ENCODE data around the gene CCNE1. TPM values are rescaled to one million over a fixed set of nuclear protein-coding genes. Genes with fewer than 3 reads are reported as not detected.

The CCNE1 gene
- total RNA-seq (1 to 10 TPM in 3 of 4 donors, under 1 TPM in 1; 0.97 to 2.3 (median 2.1) TPM), polyA plus RNA-seq (1 to 10 TPM; 1.9 to 6.7 (median 2.0) TPM)
- long read RNA-seq, donor 1, partial matches to known transcripts: 0 of 2 reads
- long read RNA-seq, donor 1, other reads (novel, unspliced or antisense): 1 of 2 reads
- long read RNA-seq, donor 2, partial matches to known transcripts: 0 of 4 reads
- long read RNA-seq, donor 2, other reads (novel, unspliced or antisense): 3 of 4 reads

DNA sequence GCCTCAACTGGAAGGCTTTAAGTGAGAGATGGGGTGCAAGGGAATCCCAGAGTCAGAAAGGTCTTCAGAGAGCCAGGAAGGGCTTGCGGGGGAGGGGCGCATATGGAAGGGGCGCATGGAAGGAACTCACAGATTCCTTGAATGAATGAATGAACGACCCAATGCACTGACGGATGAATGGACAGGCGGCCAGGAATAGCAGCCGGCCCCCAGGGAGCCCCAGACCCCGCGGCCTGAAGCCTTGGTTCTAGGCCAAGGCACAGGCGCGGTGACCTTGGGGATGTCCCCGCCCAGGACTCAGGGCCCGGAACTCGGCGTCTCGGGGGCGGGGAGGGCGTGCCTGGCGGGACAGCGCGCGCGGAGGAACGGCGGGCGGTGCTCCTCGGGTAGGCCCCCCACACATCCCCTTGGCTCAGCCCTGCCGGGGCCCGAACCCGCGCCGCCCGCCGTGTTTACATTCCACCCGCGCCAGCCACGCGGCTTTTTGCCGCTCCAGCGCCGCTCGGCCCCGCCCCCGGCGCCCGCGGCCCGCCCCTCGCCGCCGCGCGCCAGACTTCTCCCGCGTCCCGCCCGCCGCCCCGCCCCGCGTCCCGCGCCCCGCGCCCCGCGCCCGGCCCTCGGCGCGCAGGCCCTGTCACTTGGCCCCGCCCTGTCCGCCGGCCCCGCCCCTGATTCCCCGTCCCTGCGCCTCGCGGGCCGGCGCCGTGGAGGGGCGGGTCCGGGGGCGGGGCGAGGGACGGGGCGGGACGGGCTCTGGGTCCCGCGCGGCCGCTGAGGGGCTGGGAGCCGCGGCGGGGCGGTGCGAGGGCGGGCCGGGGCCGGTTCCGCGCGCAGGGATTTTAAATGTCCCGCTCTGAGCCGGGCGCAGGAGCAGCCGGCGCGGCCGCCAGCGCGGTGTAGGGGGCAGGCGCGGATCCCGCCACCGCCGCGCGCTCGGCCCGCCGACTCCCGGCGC lies at the start of gene CCNE1:
Gene CCNE1 (plus strand): TSS at position 867 of the 955 bp plus-strand sequence. CDS start 565 bp downstream, outside the sequence.
- Histone ChIP-seq H3K27ac (peak within 1 kb of the TSS; percentile 61), H3K4me1 (no peaks in the 10 kb centered on the region), H3K27me3 (ENCODE audit: insufficient read depth in 3 of 3, low read length in 2 of 3) (no peaks in the 10 kb centered on the region), H3K9me3 (no peaks in the 10 kb centered on the region), H3K4me3 (peak within 1 kb of the TSS; percentile 71), H3K36me3 (ENCODE audit: insufficient read depth in 1 of 2, low read depth in 1 of 2) (no peaks in the 10 kb centered on the region)
- DNase-seq (peak; percentile 96 to 97), ATAC-seq (peak; percentile 97 to 99 (median 99))
- intact Hi-C loops (cut with DNase I): loop anchor here (2.0 to 5.0 kb wide), 2 partner anchors 31 to 36 kb away; no protein-coding TSS in a partner anchor
- WGBS, 3 donors: 2 to 8% (median 6%) methylated on average over 33 to 125 of the region's 125 CpGs
- no peak for TF ChIP-seq CTCF (IDR thresholded peaks at IDR 0.05)

DNA sequence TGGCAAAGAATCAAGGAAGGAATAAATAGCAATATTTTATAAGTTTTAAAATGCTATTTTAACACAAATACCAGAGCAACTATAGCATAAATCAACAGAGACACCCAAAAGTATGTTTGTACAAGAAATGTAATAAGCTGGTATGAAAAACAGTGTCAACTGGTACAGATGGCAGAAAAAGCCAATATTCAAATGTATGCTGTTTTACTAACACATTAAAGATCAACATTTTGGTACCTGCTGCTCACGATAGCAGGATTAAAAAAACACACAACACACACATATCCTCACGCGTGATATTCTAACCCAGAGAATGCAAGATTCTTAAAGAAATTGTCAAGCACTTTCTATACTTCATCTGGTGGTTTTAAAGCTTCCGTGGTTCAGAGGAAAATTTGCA lies 48.6 kb upstream of the CCNE1 start:
- intact Hi-C loops (cut with DNase I): no loop called here
- Histone ChIP-seq H3K36me3 (ENCODE audit: insufficient read depth in 1 of 2, low read depth in 1 of 2) (no peaks in the 10 kb centered on the region), H3K9me3 (no peaks in the 10 kb centered on the region), H3K4me3 (no peak overlapping the region), H3K27me3 (ENCODE audit: insufficient read depth in 3 of 3, low read length in 2 of 3) (no peaks in the 10 kb centered on the region), H3K4me1 (no peaks in the 10 kb centered on the region), H3K27ac (no peak overlapping the region)
- TF ChIP-seq CTCF (IDR thresholded peaks at IDR 0.05): no peak
- 81 to 83% (median 82%) methylated on average over 4 of the region's 4 CpGs for WGBS, 3 donors
- DNase-seq (no peak), ATAC-seq (no peak)

DNA sequence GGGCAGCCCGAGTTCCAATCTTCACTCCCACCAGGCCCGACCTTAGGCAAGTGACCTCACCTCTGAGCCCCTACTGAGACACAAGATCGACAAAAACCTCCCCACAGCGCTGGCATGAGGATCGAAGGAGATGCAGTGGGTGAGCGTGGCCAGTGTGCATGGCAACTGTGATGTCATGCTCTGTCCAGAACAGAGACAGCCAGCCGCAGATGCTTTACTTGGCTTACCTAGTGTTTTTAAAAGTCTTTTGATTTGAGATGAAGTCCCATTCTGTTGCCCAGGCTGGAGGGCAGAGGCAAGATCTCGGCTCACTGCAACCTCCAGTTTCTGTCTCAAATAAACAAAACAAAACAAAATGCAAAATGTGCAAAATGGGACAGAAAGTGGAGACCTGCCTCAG lies 47.4 kb upstream of the CCNE1 start:
- DNase-seq (no peak), ATAC-seq (no peak)
- Histone ChIP-seq H3K4me1 (no peaks in the 10 kb centered on the region), H3K4me3 (no peak overlapping the region), H3K36me3 (ENCODE audit: insufficient read depth in 1 of 2, low read depth in 1 of 2) (no peaks in the 10 kb centered on the region), H3K27me3 (ENCODE audit: insufficient read depth in 3 of 3, low read length in 2 of 3) (no peaks in the 10 kb centered on the region), H3K9me3 (no peaks in the 10 kb centered on the region), H3K27ac (no peak overlapping the region)
- no peak for TF ChIP-seq CTCF (IDR thresholded peaks at IDR 0.05)
- intact Hi-C loops (cut with DNase I): no loop called here
- WGBS, 3 donors: 85 to 89% (median 89%) methylated on average over 8 of the region's 8 CpGs

- no peaks in the 10 kb centered on the region for H3K4me1 ChIP-seq
- ATAC-seq (no peak), DNase-seq (no peak)
- H3K27me3 ChIP-seq (ENCODE audit: insufficient read depth in 3 of 3, low read length in 2 of 3): no peaks in the 10 kb centered on the region
- intact Hi-C loops (cut with DNase I): no loop called here
- no peaks in the 10 kb centered on the region for H3K9me3 ChIP-seq
- WGBS, 3 donors: 50 to 56% (median 51%) methylated on average over 3 of the region's 3 CpGs
- H3K4me3 ChIP-seq: no peak overlapping the region
- no peak for TF ChIP-seq CTCF (IDR thresholded peaks at IDR 0.05)
- no peak overlapping the region for H3K27ac ChIP-seq
- H3K36me3 ChIP-seq (ENCODE audit: insufficient read depth in 1 of 2, low read depth in 1 of 2): no peaks in the 10 kb centered on the region
Measured at GRCh38 chr19:29766100-29766499, 45.7 kb upstream of the CCNE1 start.
